B cell (primary cell): ENCODE data around the gene MCEMP1.

Source experiments
- CTCF ChIP-seq: fragments of 200-600 bp; IDR thresholded peaks from one replicate; pipeline ENCODE4 v1.8.0; 2022; ENCODE audit warnings: antibody characterized with exemption, mild to moderate bottlenecking
- EZH2 ChIP-seq: IDR thresholded peaks from 2 replicates; pipeline ENCODE4 v1.6.1; 2012; ENCODE audit warnings: borderline replicate concordance, low read depth, mild to moderate bottlenecking, moderate library complexity, low read length; ENCODE audit not compliant: insufficient read depth, poor library complexity, severe bottlenecking

GRCh38 chr19:7631577-7631976 lies 45.3 kb upstream of the MCEMP1 start:
- TF ChIP-seq CTCF: no peak
- no peak for TF ChIP-seq EZH2
